ENCODE measurements around the gene SMARCA2.

GRCh38 chr9:2082772-2083171 lies 67.6 kb downstream of the SMARCA2 start:
- no peak for TF ChIP-seq REST (IDR thresholded peaks at IDR 0.05; ENCODE audit: insufficient read depth in 1 of 2, low read depth in 2 of 2, low read length in 2 of 2)
- TF ChIP-seq POLR2AphosphoS5 (IDR thresholded peaks at IDR 0.05; ENCODE audit: low read depth, low read length) = no peak
- no peak for TF ChIP-seq SIN3A (IDR thresholded peaks at IDR 0.05; ENCODE audit: borderline replicate concordance, insufficient read depth, low read length)
